ENCODE data around the gene MTHFD1. TPM values are rescaled to one million over a fixed set of nuclear protein-coding genes. Genes with fewer than 3 reads are reported as not detected.

The MTHFD1 gene
- total and polyA plus RNA-seq, 9 of the 15 experiments (the other 6 are each of a cell fraction or from before 2014, with no cell fraction given): 66.7 to 158 (median 90.9) TPM

GRCh38 chr14:64488590-64489099, 100.5 kb downstream of the MTHFD1 start (continued):
- TF ChIP-seq, protein P1, sequence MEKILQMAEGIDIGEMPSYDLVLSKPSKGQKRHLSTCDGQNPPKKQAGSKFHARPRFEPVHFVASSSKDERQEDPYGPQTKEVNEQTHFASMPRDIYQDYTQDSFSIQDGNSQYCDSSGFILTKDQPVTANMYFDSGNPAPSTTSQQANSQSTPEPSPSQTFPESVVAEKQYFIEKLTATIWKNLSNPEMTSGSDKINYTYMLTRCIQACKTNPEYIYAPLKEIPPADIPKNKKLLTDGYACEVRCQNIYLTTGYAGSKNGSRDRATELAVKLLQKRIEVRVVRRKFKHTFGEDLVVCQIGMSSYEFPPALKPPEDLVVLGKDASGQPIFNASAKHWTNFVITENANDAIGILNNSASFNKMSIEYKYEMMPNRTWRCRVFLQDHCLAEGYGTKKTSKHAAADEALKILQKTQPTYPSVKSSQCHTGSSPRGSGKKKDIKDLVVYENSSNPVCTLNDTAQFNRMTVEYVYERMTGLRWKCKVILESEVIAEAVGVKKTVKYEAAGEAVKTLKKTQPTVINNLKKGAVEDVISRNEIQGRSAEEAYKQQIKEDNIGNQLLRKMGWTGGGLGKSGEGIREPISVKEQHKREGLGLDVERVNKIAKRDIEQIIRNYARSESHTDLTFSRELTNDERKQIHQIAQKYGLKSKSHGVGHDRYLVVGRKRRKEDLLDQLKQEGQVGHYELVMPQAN (IDR thresholded peaks at IDR 0.05; ENCODE audit: borderline replicate concordance): no peak
- TF ChIP-seq RNF2 (IDR thresholded peaks at IDR 0.05) (no peak), NCOA1 (IDR thresholded peaks at IDR 0.05; ENCODE audit: low read depth) (no peak), SMAD1 (IDR thresholded peaks at IDR 0.05; ENCODE audit: low read depth, low read length, partially characterized antibody) (no peak)
- TF ChIP-seq, protein P2, sequence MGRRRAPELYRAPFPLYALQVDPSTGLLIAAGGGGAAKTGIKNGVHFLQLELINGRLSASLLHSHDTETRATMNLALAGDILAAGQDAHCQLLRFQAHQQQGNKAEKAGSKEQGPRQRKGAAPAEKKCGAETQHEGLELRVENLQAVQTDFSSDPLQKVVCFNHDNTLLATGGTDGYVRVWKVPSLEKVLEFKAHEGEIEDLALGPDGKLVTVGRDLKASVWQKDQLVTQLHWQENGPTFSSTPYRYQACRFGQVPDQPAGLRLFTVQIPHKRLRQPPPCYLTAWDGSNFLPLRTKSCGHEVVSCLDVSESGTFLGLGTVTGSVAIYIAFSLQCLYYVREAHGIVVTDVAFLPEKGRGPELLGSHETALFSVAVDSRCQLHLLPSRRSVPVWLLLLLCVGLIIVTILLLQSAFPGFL (CRISPR knock-in tag; IDR thresholded peaks at IDR 0.05): no peak

DNA sequence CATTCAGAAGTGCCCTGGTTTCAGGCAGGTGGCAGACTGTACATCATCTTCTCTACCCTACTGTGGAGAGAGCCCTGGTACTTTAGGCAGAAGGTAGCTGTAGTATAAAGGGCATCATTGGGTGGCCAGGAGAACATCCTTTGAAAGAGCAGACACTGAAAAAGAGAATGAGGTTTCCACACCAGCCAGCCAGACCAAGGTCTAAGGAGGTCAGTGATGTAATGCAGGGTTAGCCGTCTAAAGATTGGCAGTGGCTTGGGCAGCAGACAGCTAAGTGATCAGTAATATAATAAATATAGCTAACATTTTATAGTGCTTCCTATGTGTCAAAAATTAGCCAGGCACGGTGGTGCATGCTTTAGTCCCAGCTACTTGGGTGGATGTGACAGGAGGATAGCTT, 103.5 kb downstream of the MTHFD1 start:
- in situ Hi-C loops (cut with MboI): no loop called here
- CTCF ChIA-PET (ENCODE audit: low intra/inter-chr PET ratio): no interaction called here
- peaks cover 13% of the 10 kb centered on the region; the same call in 1 of the 3 replicates for H3K36me3 ChIP-seq (ENCODE audit: control insufficient read depth, insufficient read depth, low read length)

More for the DNA sequence above, 103.5 kb downstream of the MTHFD1 start:
- WGBS (ENCODE audit: insufficient coverage, low coverage, missing lambda C conversion rate): 71% methylated on average over 2 of the region's 2 CpGs
- H3K27ac ChIP-seq (ENCODE audit: extremely low read depth, low read depth, low read length): no peak overlapping the region
- no peak overlapping the region for H3K4me2 ChIP-seq (ENCODE audit: insufficient read depth, low read length)
- H2AFZ ChIP-seq (ENCODE audit: low read depth, low read length): no peak overlapping the region
- ATAC-seq (no peak), FAIRE-seq (no peak), DNase-seq (ENCODE audit: extremely low read depth in 1 of 4, low spot score in 3 of 4) (no peak)
- H3K4me1 ChIP-seq (replicated peaks in 1 of 2; ENCODE audit: control insufficient read depth in 2 of 2, insufficient read depth in 2 of 2, low read length in 2 of 2): no peaks in the 10 kb centered on the region
- no peaks in the 10 kb centered on the region for H3K9me3 ChIP-seq (replicated peaks; ENCODE audit: control insufficient read depth, insufficient read depth, low read depth, low read length)
- intact Hi-C loops (cut with micrococcal nuclease): no loop called here
- no peaks in the 10 kb centered on the region for H3K79me2 ChIP-seq (ENCODE audit: control insufficient read depth, insufficient read depth, low read length)
- no peaks in the 10 kb centered on the region for H4K20me1 ChIP-seq (replicated peaks; ENCODE audit: control insufficient read depth, insufficient read depth, low read length)
- BruUV-seq (replicated peaks): no TSS peak
- H3K9ac ChIP-seq (ENCODE audit: insufficient read depth in 1 of 2, low read depth in 2 of 2, low read length in 2 of 2): no peak overlapping the region
- H3K9me1 ChIP-seq (ENCODE audit: control insufficient read depth, insufficient read depth, low read length): no peaks in the 10 kb centered on the region
- POLR2A ChIA-PET: interaction anchor here (1.1 to 1.2 kb wide), 2 partner anchors 16 to 26 kb away, joined by 3 read pairs; partner anchors contain the start of gene AKAP5
- TF ChIP-seq SMARCE1 (IDR thresholded peaks at IDR 0.05): no peak
- TF ChIP-seq ATF4 (CRISPR knock-in tag; IDR thresholded peaks at IDR 0.05): no peak
- no peak for TF ChIP-seq FOXJ2 (tag; IDR thresholded peaks at IDR 0.05)
- TF ChIP-seq ZNF644 (tag; IDR thresholded peaks at IDR 0.05; ENCODE audit: low read depth): no peak
- TF ChIP-seq MTF1 (CRISPR knock-in tag; IDR thresholded peaks at IDR 0.05; ENCODE audit: borderline replicate concordance): no peak
- no peak for TF ChIP-seq HNRNPH1 (optimal IDR thresholded peaks at IDR 0.05; ENCODE audit: low read depth, low read length)
- TF ChIP-seq, protein P2 (CRISPR knock-in tag; IDR thresholded peaks at IDR 0.05): no peak
- TF ChIP-seq ELF4 (CRISPR knock-in tag; IDR thresholded peaks at IDR 0.05): no peak
- no peak overlapping the region for H3K4me3 ChIP-seq
- no peaks in the 10 kb centered on the region for H3K27me3 ChIP-seq (ENCODE audit: control insufficient read depth in 2 of 2, insufficient read depth in 2 of 2, low read length in 2 of 2)
